Retinal pigment epithelial cell (primary cell): ENCODE data around the gene KIF5C.

ENCODE experiments used
- DNase-seq: peaks from one replicate; pipeline ENCODE4 v3.0.0-alpha.2; 2010; ENCODE audit warnings: low read depth
- H3K4me3 ChIP-seq: 2 replicates; pipeline ENCODE4 v1.5.1; 2011; ENCODE audit warnings: mild to moderate bottlenecking, low read length, control low read depth, moderate library complexity
- CTCF ChIP-seq: conservative IDR thresholded peaks from 2 replicates; pipeline ENCODE4 v1.5.1; 2011; ENCODE audit warnings: low read depth, low read length, control low read depth, inconsistent platforms

Gene KIF5C

GRCh38 chr2:148990968-148991367, 115.9 kb downstream of the KIF5C start:
- no peak overlapping the region for H3K4me3 ChIP-seq
- TF ChIP-seq CTCF, result no peak
- no peak for DNase-seq

- no peak overlapping the region for H3K4me3 ChIP-seq
- DNase-seq, result no peak
- no peak for TF ChIP-seq CTCF
Measured at GRCh38 chr2:148992448-148992847, 117.4 kb downstream of the KIF5C start.

- no peak for TF ChIP-seq CTCF
- no peak overlapping the region for H3K4me3 ChIP-seq
- no peak for DNase-seq
Measured at GRCh38 chr2:148993351-148993750, 118.3 kb downstream of the KIF5C start.

GRCh38 chr2:148994341-148994740, 119.3 kb downstream of the KIF5C start:
- TF ChIP-seq CTCF, result no peak
- DNase-seq, result no peak
- H3K4me3 ChIP-seq, result no peak overlapping the region

- H3K4me3 ChIP-seq, result no peak overlapping the region
- TF ChIP-seq CTCF, result no peak
- no peak for DNase-seq
Measured at GRCh38 chr2:148996805-148997204, 121.8 kb downstream of the KIF5C start.

- no peak for TF ChIP-seq CTCF
- no peak for DNase-seq
- H3K4me3 ChIP-seq, result no peak overlapping the region
Measured at GRCh38 chr2:148998165-148998830, 123.3 kb downstream of the KIF5C start.

GRCh38 chr2:148998831-148999200, 123.8 kb downstream of the KIF5C start:
- no peak overlapping the region for H3K4me3 ChIP-seq
- no peak for DNase-seq
- TF ChIP-seq CTCF, result no peak
